HepG2 (cell line): ENCODE data around the gene AFF4. TPM values are rescaled to one million over a fixed set of nuclear protein-coding genes. Genes with fewer than 3 reads are reported as not detected.

ENCODE experiments used
- ARID3A ChIP-seq: IDR thresholded peaks from 2 replicates; pipeline ENCODE4 v1.6.1; 2012; ENCODE audit warnings: low read depth, low read length, improper control_type of control experiment
- ASH2L ChIP-seq: fragments of 300-600, 200-600 bp; sonication (generic); IDR thresholded peaks from 2 replicates; pipeline ENCODE4 v1.7.0; 2017; ENCODE audit warnings: low read depth, mild to moderate bottlenecking, moderate library complexity, mixed read lengths, low read length; ENCODE audit not compliant: insufficient read length
- ATF3 ChIP-seq: sonication (generic); formaldehyde crosslinking; IDR thresholded peaks from 2 replicates; pipeline ENCODE4 v1.4.0; 2020; ENCODE audit warnings: missing genetic modification reagents
- ATF7-NPFF ChIP-seq: sonication (generic); formaldehyde crosslinking; IDR thresholded peaks from 2 replicates; pipeline ENCODE4 v1.8.1; 2023; ENCODE audit warnings: mild to moderate bottlenecking, low read depth, missing genetic modification reagents, moderate library complexity
- CBFB ChIP-seq: sonication (generic); formaldehyde crosslinking; IDR thresholded peaks from 2 replicates; pipeline ENCODE4 v1.4.0; 2020; ENCODE audit warnings: missing genetic modification reagents
- IRF9 ChIP-seq: sonication (generic); formaldehyde crosslinking; IDR thresholded peaks from 2 replicates; pipeline ENCODE4 v1.8.0; 2022; ENCODE audit warnings: missing genetic modification reagents, mild to moderate bottlenecking, borderline replicate concordance
- JDP2 ChIP-seq: sonication (generic); formaldehyde crosslinking; IDR thresholded peaks from 2 replicates; pipeline ENCODE4 v1.8.1; 2022; ENCODE audit warnings: missing genetic modification reagents, borderline replicate concordance
- LCORL ChIP-seq, 2 experiments: fragments of 450-650 bp in 1 of 2; sonication (generic) in 1 of 2; formaldehyde crosslinking in 1 of 2; IDR thresholded peaks; 2 replicates each; pipeline versions ENCODE4 v1.5.0 to v1.6.1; 2017 to 2020; ENCODE audit warnings: antibody characterized with exemption in 1 of 2, missing genetic modification reagents in 1 of 2
- NR2C2 ChIP-seq: sonication (generic); formaldehyde crosslinking; IDR thresholded peaks from 2 replicates; pipeline ENCODE4 v1.4.0; 2020; ENCODE audit warnings: missing genetic modification reagents, mild to moderate bottlenecking, moderate library complexity, borderline replicate concordance
- PITX1 ChIP-seq: sonication (generic); formaldehyde crosslinking; IDR thresholded peaks from 2 replicates; pipeline ENCODE4 v1.5.1; 2020; ENCODE audit warnings: mild to moderate bottlenecking, missing genetic modification reagents
- REPIN1 ChIP-seq: sonication (generic); formaldehyde crosslinking; IDR thresholded peaks from 2 replicates; pipeline ENCODE4 v1.8.0; 2022; ENCODE audit warnings: missing genetic modification reagents, low read depth, mild to moderate bottlenecking, borderline replicate concordance
- SOX6 ChIP-seq, 2 experiments: fragments of 450-650 bp in 1 of 2; sonication (generic) in 1 of 2; formaldehyde crosslinking in 1 of 2; IDR thresholded peaks; 2 replicates each; pipeline versions ENCODE4 v1.4.0 to v1.6.1; 2017 to 2020; ENCODE audit warnings: antibody characterized with exemption in 1 of 2, mild to moderate bottlenecking in 1 of 2, missing genetic modification reagents in 1 of 2
- TBX2 ChIP-seq: sonication (generic); formaldehyde crosslinking; IDR thresholded peaks from 2 replicates; pipeline ENCODE4 v1.5.0; 2020; ENCODE audit warnings: missing genetic modification reagents, mild to moderate bottlenecking, borderline replicate concordance
- THAP11 ChIP-seq: IDR thresholded peaks from 2 replicates; pipeline ENCODE4 v1.6.1; 2016; ENCODE audit warnings: missing biosample characterization, missing genetic modification reagents
- TP53 ChIP-seq: sonication (generic); formaldehyde crosslinking; conservative IDR thresholded peaks from 2 replicates; pipeline ENCODE4 v1.4.0; 2020; ENCODE audit warnings: missing genetic modification reagents
- WIZ ChIP-seq: sonication (generic); formaldehyde crosslinking; IDR thresholded peaks from 2 replicates; pipeline ENCODE4 v1.5.1; 2020; ENCODE audit warnings: mild to moderate bottlenecking, missing genetic modification reagents
- ZGPAT ChIP-seq: IDR thresholded peaks from 2 replicates; pipeline ENCODE4 v1.6.1; 2016; ENCODE audit warnings: mild to moderate bottlenecking
- ZKSCAN1 ChIP-seq: fragments of 150-350 bp; IDR thresholded peaks from 2 replicates; pipeline ENCODE4 v1.6.1; 2014; ENCODE audit warnings: low read length
- ZNF317 ChIP-seq: sonication (generic); formaldehyde crosslinking; IDR thresholded peaks from 2 replicates; pipeline ENCODE4 v1.5.0; 2020; ENCODE audit warnings: mild to moderate bottlenecking, missing genetic modification reagents
- ZNF331 ChIP-seq: sonication (generic); formaldehyde crosslinking; IDR thresholded peaks from 2 replicates; pipeline ENCODE4 v1.4.0; 2020; ENCODE audit warnings: missing genetic modification reagents
- ZUFSP ChIP-seq: sonication (generic); formaldehyde crosslinking; IDR thresholded peaks from 2 replicates; pipeline ENCODE4 v1.9.0; 2021; ENCODE audit warnings: missing genetic modification reagents, mild to moderate bottlenecking, borderline replicate concordance
- polyA plus RNA-seq, 8 experiments: library from polyadenylated mRNA; depleted of rRNA in 3 of 8; stranded (reverse) in 7 of 8; unstranded in 1 of 8; fragments of >200 nt; fragmentation: Illumina TruSeq in 4 of 8; extraction: Trizol in 4 of 8; gene quantifications; 2 replicates each; pipeline versions ENCODE4 v1.2.1 to v1.2.3, GENCODE V29; 2011 to 2016; ENCODE audit warnings: low read depth in 4 of 8, missing spikeins in 1 of 8, mixed read lengths in 1 of 8; ENCODE audit not compliant: insufficient read depth in 1 of 8
- total RNA-seq, 5 experiments: library from RNA; depleted of rRNA; stranded (reverse); fragments of >200 nt; fragmentation: Illumina TruSeq; extraction: Trizol; gene quantifications; 2 replicates each; pipeline ENCODE4 v1.2.3, GENCODE V29; 2016; ENCODE audit warnings: low read depth in 1 of 5

Gene AFF4
- total and polyA plus RNA-seq, 2 of the 13 experiments (the other 11 are each of a cell fraction or from before 2014, with no cell fraction given) = 22.1 to 25.5 TPM

- peak; percentile 83; the same call in 1 of the 2 replicates for TF ChIP-seq TBX2 (CRISPR knock-in tag)
- TF ChIP-seq SOX6 (IDR thresholded peaks at IDR 0.05) = no peak
- peak; percentile 88 for TF ChIP-seq SOX6 (CRISPR knock-in tag; IDR thresholded peaks at IDR 0.05)
- peak; percentile 44; the same call in 1 of the 2 replicates for TF ChIP-seq ARID3A
- TF ChIP-seq IRF9 (CRISPR knock-in tag) = peak; percentile 47; the same call in 1 of the 2 replicates
- no peak for TF ChIP-seq JDP2 (CRISPR knock-in tag)
- TF ChIP-seq ATF7-NPFF (CRISPR knock-in tag) = 0 out of 2 replicates have a peak, but pooled peaks have one; percentile 23
- peak; percentile 68 for TF ChIP-seq PITX1
- TF ChIP-seq ZNF317 (CRISPR knock-in tag) = 0 out of 2 replicates have a peak, but pooled peaks have one; percentile 40
- TF ChIP-seq TP53 (CRISPR knock-in tag) = peak; percentile 28; the same call in 1 of the 2 replicates
- no peak for TF ChIP-seq ZUFSP (CRISPR knock-in tag)
- peak; percentile 46; the same call in 1 of the 2 replicates for TF ChIP-seq NR2C2 (CRISPR knock-in tag)
- peak; percentile 51 for TF ChIP-seq ZGPAT (CRISPR knock-in tag)
- peak; percentile 92 for TF ChIP-seq ASH2L
- 0 out of 2 replicates have a peak, but pooled peaks have one; percentile 23 for TF ChIP-seq ZKSCAN1
- TF ChIP-seq CBFB (CRISPR knock-in tag) = peak; percentile 14; the same call in 1 of the 2 replicates
- TF ChIP-seq ATF3 (CRISPR knock-in tag) = 0 out of 2 replicates have a peak, but pooled peaks have one; percentile 20
- TF ChIP-seq WIZ (CRISPR knock-in tag) = peak; percentile 65
- no peak for TF ChIP-seq LCORL (IDR thresholded peaks at IDR 0.05)
- peak; percentile 51; the same call in 1 of the 2 replicates for TF ChIP-seq LCORL (CRISPR knock-in tag; IDR thresholded peaks at IDR 0.05)
- peak; percentile 84 for TF ChIP-seq ZNF331
- peak; percentile 47; the same call in 1 of the 2 replicates for TF ChIP-seq THAP11 (CRISPR knock-in tag)
- peak; percentile 52; the same call in 1 of the 2 replicates for TF ChIP-seq REPIN1 (CRISPR knock-in tag)
Measured at GRCh38 chr5:132839426-132840301, 123.8 kb downstream of the AFF4 start (continued).
